Thyroid gland (tissue), 4 donors: ENCODE data around the gene RNF31.

Experiments used
- POLR2A ChIP-seq, 2 donors: fragments of 450-650 bp; IDR thresholded peaks; one replicate each; pipeline ENCODE4 v1.6.1; 2017; ENCODE audit warnings: antibody characterized with exemption in 2 of 2, mild to moderate bottlenecking in 2 of 2, moderate library complexity in 1 of 2
- TF ChIP-seq, protein P1 (sequence below), 6 experiments: fragments of 200-600 bp in 3 of 6; fragments of 450-650 bp in 3 of 6; sonication (generic) in 3 of 6; IDR thresholded peaks; one replicate each; pipeline ENCODE4 v1.5.1; 2016 to 2019; ENCODE audit warnings: antibody characterized with exemption in 6 of 6, mild to moderate bottlenecking in 2 of 6, inconsistent platforms in 1 of 6, moderate library complexity in 1 of 6

DNA sequence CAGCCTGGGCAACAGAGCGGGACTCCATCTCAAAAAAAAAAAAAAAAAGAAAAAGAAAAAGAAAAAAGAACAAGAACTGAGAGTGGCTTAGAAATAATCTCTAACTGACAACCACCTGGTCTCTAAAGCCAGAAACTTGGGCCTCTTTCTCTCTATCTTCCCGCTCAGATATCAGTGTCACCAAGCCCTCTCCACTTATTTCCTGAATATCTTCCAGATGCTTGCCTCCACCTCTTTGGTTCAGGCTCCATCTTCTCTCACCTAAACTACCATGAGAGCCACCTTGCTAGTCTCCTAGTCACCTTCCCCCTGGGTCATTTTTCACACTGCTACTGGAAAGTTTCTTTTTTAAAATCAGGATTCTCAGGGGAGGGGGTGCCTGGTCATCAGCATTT lies 49.8 kb downstream of the RNF31 start:
- TF ChIP-seq, protein P1, sequence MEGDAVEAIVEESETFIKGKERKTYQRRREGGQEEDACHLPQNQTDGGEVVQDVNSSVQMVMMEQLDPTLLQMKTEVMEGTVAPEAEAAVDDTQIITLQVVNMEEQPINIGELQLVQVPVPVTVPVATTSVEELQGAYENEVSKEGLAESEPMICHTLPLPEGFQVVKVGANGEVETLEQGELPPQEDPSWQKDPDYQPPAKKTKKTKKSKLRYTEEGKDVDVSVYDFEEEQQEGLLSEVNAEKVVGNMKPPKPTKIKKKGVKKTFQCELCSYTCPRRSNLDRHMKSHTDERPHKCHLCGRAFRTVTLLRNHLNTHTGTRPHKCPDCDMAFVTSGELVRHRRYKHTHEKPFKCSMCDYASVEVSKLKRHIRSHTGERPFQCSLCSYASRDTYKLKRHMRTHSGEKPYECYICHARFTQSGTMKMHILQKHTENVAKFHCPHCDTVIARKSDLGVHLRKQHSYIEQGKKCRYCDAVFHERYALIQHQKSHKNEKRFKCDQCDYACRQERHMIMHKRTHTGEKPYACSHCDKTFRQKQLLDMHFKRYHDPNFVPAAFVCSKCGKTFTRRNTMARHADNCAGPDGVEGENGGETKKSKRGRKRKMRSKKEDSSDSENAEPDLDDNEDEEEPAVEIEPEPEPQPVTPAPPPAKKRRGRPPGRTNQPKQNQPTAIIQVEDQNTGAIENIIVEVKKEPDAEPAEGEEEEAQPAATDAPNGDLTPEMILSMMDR (IDR thresholded peaks at IDR 0.05), result no peak
- no peak for TF ChIP-seq POLR2A (IDR thresholded peaks at IDR 0.05)
